Measurements from ENCODE around the gene FABP2. TPM values are rescaled to one million over a fixed set of nuclear protein-coding genes. Genes with fewer than 3 reads are reported as not detected.
A peak's percentile ranks its signal among the peaks of the same experiment; 100 is the strongest.

FABP2 gene
- total RNA-seq, 4 donors from 2014 or later = not detected

DNA sequence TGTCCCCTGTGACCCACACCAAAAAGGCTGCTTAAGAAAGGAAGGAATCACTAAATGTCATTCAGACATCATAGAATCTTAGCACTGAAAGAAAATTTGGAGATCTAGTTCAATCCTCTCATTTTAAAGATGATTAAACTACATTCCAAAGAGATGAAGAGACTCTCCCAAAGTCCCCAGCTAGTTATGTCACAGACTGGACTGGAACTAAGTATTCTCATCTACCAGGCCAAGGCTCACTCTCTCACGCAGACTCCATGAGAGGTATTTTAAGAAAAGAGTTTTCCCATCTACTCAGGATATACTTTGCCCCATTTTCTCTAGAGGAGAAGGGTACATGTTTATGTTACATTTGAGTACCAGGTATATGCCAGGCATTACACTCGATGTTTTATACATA lies 6.9 kb downstream of the FABP2 start:
- Histone ChIP-seq H3K4me1 (no peaks in the 10 kb centered on the region), H3K4me3 (no peak overlapping the region), H3K36me3 (no peaks in the 10 kb centered on the region), H3K27ac (no peak overlapping the region), H3K9me3 (no peaks in the 10 kb centered on the region), H3K27me3 (no peaks in the 10 kb centered on the region)
- DNase-seq (ENCODE audit: low spot score in 2 of 2) = no peak
- TF ChIP-seq POLR2A (IDR thresholded peaks at IDR 0.05) (no peak), EP300 (IDR thresholded peaks at IDR 0.05) (no peak), POLR2AphosphoS5 (IDR thresholded peaks at IDR 0.05) (no peak)
- TF ChIP-seq, protein P1, sequence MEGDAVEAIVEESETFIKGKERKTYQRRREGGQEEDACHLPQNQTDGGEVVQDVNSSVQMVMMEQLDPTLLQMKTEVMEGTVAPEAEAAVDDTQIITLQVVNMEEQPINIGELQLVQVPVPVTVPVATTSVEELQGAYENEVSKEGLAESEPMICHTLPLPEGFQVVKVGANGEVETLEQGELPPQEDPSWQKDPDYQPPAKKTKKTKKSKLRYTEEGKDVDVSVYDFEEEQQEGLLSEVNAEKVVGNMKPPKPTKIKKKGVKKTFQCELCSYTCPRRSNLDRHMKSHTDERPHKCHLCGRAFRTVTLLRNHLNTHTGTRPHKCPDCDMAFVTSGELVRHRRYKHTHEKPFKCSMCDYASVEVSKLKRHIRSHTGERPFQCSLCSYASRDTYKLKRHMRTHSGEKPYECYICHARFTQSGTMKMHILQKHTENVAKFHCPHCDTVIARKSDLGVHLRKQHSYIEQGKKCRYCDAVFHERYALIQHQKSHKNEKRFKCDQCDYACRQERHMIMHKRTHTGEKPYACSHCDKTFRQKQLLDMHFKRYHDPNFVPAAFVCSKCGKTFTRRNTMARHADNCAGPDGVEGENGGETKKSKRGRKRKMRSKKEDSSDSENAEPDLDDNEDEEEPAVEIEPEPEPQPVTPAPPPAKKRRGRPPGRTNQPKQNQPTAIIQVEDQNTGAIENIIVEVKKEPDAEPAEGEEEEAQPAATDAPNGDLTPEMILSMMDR (IDR thresholded peaks at IDR 0.05) = no peak
- 78% methylated on average over 2 of the region's 2 CpGs for WGBS

DNA sequence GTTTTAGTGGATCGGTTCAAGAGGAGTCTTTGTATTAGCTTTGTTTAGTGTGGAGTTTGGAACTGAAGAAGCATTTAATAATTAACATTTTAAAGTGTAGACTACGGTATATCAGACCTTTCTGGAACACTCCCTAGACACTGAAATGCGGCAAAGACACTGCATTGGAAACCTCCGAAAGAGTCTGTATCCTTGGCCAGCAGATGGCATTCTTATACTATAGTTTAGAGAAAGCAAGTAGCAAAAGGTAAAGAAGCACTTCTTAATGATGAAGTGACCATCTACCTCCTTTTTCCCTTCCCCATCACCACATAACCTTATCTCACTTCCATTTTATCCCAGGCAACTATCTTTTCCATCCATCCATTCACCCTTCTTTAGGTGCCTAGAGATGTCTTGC lies 7.6 kb downstream of the FABP2 start:
- no peak for DNase-seq (ENCODE audit: low spot score in 2 of 2)
- Histone ChIP-seq H3K4me3 (no peak overlapping the region), H3K36me3 (no peaks in the 10 kb centered on the region), H3K27ac (no peak overlapping the region), H3K9me3 (no peaks in the 10 kb centered on the region), H3K4me1 (no peaks in the 10 kb centered on the region), H3K27me3 (no peaks in the 10 kb centered on the region)
- 24% methylated on average over 4 of the region's 4 CpGs for WGBS
- no peak for TF ChIP-seq POLR2AphosphoS5 (IDR thresholded peaks at IDR 0.05)
- no peak for TF ChIP-seq EP300 (IDR thresholded peaks at IDR 0.05)
- TF ChIP-seq, protein P1 (IDR thresholded peaks at IDR 0.05) = peak; percentile 5 to 33

DNA sequence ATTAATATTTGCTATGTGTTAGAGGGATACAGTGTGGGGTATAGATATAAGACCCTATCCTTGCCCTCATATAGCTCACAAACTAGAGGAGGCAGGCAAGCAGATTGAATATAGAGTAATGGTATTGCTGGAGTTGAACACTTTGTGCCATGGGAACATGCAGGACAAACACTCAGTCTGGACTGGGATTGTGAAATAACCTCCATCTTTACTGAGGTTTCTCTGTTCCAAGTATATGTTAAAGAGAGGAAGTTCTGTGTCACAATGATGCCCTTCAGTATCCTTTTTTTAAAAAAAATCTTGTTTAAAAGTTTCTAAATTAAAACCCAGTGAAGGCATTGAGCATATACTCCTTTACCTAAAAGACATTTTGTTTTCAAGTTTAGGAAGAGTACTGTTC lies 8.7 kb downstream of the FABP2 start:
- Histone ChIP-seq H3K36me3 (no peaks in the 10 kb centered on the region), H3K9me3 (no peaks in the 10 kb centered on the region), H3K27ac (no peak overlapping the region), H3K4me3 (no peak overlapping the region), H3K4me1 (no peaks in the 10 kb centered on the region), H3K27me3 (no peaks in the 10 kb centered on the region)
- DNase-seq (ENCODE audit: low spot score in 2 of 2) = no peak
- TF ChIP-seq, protein P1 (IDR thresholded peaks at IDR 0.05) = no peak
- TF ChIP-seq POLR2AphosphoS5 (IDR thresholded peaks at IDR 0.05) (no peak), POLR2A (IDR thresholded peaks at IDR 0.05) (no peak), EP300 (IDR thresholded peaks at IDR 0.05) (no peak)

DNA sequence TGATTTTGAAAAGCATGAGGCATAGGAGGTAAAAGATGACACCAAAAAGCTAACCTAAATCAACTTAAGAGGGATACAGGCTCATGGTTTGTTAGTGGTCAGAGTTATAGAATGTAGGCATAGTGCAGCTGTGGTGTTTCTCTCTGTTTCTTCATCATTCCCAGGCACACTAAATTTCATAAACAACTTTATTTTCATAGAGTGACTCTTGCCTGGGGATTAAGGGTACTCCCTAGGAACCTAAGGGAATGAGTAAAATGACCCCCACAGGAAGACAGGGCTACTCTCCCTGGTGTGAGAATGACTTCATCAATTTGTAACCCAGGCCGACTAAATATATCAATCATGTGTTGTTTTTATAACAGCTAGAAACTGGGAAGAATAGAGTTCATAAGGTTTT lies 11.1 kb downstream of the FABP2 start:
- Histone ChIP-seq H3K4me3 (no peak overlapping the region), H3K4me1 (no peaks in the 10 kb centered on the region), H3K27me3 (no peaks in the 10 kb centered on the region), H3K27ac (no peak overlapping the region), H3K9me3 (no peaks in the 10 kb centered on the region), H3K36me3 (no peaks in the 10 kb centered on the region)
- TF ChIP-seq POLR2A (IDR thresholded peaks at IDR 0.05) (no peak), POLR2AphosphoS5 (IDR thresholded peaks at IDR 0.05) (no peak), EP300 (IDR thresholded peaks at IDR 0.05) (no peak)
- TF ChIP-seq, protein P1 (IDR thresholded peaks at IDR 0.05) = no peak
- 63% methylated on average over 1 of the region's 1 CpG for WGBS
- no peak for DNase-seq (ENCODE audit: low spot score in 2 of 2)

DNA sequence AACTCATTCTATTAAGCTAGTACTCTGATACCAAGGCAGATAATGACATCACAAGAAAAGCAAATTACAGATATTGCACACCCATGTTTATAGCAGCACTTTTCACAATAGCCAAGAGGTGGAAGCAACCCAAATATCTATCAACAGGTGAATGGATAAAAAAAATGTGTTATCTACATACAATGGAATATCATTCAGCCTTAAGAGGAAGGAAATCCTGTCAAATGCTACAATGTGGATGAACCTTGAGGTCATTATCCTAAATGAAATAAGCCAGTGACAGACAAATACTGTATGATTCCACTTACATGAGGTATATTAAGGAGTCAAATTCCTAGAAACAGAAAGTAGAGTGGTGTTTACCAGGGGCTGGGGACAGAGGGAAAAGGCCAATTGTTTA lies 14.3 kb downstream of the FABP2 start:
- no peak for DNase-seq (ENCODE audit: low spot score in 2 of 2)
- H3K9me3 ChIP-seq = no peaks in the 10 kb centered on the region
- H3K36me3 ChIP-seq = no peaks in the 10 kb centered on the region
- TF ChIP-seq POLR2A (IDR thresholded peaks at IDR 0.05) (no peak), EP300 (IDR thresholded peaks at IDR 0.05) (no peak), POLR2AphosphoS5 (IDR thresholded peaks at IDR 0.05) (no peak)
- TF ChIP-seq, protein P1 (IDR thresholded peaks at IDR 0.05) = no peak
- H3K27ac ChIP-seq = no peak overlapping the region
- H3K27me3 ChIP-seq = no peaks in the 10 kb centered on the region
- no peak overlapping the region for H3K4me3 ChIP-seq
- no peaks in the 10 kb centered on the region for H3K4me1 ChIP-seq

All from suprapubic skin (tissue), 4 donors.